Measurements from ENCODE around the gene FAM107B. TPM values are rescaled to one million over a fixed set of nuclear protein-coding genes. Genes with fewer than 3 reads are reported as not detected.

Gene FAM107B
- total RNA-seq, 1 donor from 2014 or later: 39.0 TPM

DNA sequence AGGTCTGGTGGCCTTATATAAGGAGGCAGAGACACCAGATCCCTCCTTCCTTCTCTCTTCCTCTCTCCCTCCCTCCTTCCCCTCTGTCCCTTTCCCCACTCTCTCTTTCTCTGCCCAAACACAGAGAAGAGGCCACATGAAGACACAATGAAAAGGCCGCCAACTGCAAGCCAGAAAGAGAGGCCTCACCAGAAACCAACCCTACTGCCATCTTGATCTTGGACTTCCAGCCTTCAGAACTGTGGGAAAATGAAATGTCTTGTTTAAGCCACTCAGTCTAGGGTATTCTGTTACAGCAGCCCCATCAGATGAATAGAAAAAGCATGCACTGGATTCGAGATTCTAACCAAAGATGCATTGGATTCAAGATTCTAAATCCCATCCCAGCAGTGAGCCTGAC lies 168.1 kb downstream of the FAM107B start:
- no peak for DNase-seq (ENCODE audit: low read depth, low spot score)
- TF ChIP-seq, protein P1, sequence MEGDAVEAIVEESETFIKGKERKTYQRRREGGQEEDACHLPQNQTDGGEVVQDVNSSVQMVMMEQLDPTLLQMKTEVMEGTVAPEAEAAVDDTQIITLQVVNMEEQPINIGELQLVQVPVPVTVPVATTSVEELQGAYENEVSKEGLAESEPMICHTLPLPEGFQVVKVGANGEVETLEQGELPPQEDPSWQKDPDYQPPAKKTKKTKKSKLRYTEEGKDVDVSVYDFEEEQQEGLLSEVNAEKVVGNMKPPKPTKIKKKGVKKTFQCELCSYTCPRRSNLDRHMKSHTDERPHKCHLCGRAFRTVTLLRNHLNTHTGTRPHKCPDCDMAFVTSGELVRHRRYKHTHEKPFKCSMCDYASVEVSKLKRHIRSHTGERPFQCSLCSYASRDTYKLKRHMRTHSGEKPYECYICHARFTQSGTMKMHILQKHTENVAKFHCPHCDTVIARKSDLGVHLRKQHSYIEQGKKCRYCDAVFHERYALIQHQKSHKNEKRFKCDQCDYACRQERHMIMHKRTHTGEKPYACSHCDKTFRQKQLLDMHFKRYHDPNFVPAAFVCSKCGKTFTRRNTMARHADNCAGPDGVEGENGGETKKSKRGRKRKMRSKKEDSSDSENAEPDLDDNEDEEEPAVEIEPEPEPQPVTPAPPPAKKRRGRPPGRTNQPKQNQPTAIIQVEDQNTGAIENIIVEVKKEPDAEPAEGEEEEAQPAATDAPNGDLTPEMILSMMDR (conservative IDR thresholded peaks at IDR 0.05): no peak
- H3K4me3 Mint-ChIP-seq: peak overlapping the region; percentile 89
- no peaks in the 10 kb centered on the region for H3K9me3 Mint-ChIP-seq
- H3K27me3 Mint-ChIP-seq (ENCODE audit: low read depth): peaks cover 23% of the 10 kb centered on the region
- no peaks in the 10 kb centered on the region for H3K36me3 Mint-ChIP-seq (ENCODE audit: low read depth)
- no peak overlapping the region for H3K27ac Mint-ChIP-seq (ENCODE audit: unreplicated experiment)
- H3K4me1 Mint-ChIP-seq: peaks cover 28% of the 10 kb centered on the region

DNA sequence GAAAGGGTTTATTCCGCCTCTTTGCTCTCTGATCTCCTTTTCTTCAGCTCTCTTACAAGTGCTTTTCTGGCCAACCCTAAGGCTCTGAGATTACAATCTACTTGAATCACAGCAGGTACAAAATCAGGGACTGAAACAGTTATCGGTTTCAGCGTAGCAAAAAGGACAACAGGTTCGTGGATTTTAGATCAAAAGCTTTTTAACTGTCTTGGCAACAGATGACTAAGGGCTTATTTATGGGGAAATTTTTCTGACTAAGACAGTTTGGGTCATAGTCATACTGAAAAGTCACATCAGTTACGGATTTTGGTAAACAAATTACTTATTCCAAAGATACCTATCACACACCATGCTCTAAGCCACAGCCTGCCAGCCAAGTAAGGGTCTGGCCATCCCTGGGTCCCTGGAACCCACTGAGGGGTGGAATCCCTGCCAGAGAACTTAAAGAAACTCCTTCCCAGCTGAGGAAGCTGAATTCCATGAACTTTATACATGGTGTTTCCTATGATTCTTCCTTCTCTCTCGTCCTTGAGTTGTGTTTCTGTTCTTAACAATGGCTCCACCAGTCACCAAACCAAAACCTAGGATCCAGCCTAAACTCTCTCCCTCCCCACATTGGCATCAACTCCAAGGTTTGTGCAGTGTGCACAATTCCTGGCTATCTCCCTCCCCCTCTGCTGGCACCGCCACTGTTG lies 169.3 kb downstream of the FAM107B start:
- no peak for DNase-seq (ENCODE audit: low read depth, low spot score)
- Mint-ChIP-seq H3K36me3 (ENCODE audit: low read depth) (peaks cover 2% of the 10 kb centered on the region), H3K4me1 (peaks cover 35% of the 10 kb centered on the region), H3K4me3 (peak overlapping the region; percentile 89), H3K9me3 (no peaks in the 10 kb centered on the region), H3K27ac (ENCODE audit: unreplicated experiment) (no peak overlapping the region), H3K27me3 (ENCODE audit: low read depth) (peaks cover 23% of the 10 kb centered on the region)
- TF ChIP-seq, protein P1 (conservative IDR thresholded peaks at IDR 0.05): no peak

DNA sequence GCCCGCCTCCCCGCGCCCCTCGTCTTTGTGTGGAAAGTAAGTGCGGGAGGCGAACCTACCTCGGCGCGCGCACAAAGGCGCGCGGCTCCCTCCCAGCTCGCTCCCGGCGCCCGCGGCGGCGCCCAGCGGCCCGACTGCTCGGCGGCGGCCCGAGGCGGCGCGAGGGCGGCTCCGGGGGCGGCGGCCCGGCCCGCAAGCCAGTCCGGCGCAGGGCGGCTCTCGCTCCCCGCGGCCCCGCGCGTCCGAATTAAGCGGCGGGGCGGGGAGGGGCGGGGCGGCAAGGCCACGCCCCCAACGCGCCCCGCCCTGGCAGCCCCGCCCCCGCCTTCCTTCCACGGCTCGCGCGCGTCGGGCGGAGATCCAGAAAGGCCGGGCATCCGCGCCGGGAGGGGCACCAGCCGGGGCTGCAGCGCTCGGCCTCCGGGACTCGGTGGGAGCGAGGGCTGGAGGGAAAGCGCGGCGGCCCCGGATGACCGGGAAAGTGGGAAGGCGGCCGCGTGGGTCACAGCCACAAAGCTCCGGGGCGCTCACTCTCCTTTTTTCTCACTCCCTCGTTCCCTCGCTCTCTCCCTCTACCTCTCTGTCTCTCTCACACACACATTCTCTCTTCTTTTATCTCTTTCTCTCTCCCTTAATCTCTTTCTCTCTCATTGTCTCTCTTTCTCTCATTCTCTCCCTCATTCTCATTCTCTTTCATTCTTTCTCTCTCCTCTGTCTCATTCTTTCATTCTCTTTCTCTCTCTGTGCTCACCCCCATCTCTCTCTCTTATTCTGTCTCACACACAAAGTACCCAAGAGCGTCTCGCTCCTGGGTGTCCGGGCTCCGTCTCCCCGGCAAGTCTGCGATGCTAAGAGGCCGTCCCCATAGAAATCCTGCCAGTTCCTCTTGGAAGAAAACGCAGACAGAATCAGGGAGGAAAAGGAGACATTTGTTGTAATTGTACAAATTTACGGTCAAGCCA lies 170.2 kb downstream of the FAM107B start:
- Mint-ChIP-seq H3K27ac (ENCODE audit: unreplicated experiment) (peak overlapping the region; percentile 95), H3K9me3 (no peaks in the 10 kb centered on the region), H3K36me3 (ENCODE audit: low read depth) (peaks cover 5% of the 10 kb centered on the region), H3K4me3 (peak overlapping the region; percentile 89), H3K27me3 (ENCODE audit: low read depth) (peaks cover 23% of the 10 kb centered on the region), H3K4me1 (peaks cover 41% of the 10 kb centered on the region)
- TF ChIP-seq, protein P1 (conservative IDR thresholded peaks at IDR 0.05): no peak
- DNase-seq (ENCODE audit: low read depth, low spot score): peak; percentile 60

- H3K36me3 Mint-ChIP-seq (ENCODE audit: low read depth): peaks cover 5% of the 10 kb centered on the region
Measured at GRCh38 chr10:14603534-14604102, 171.1 kb downstream of the FAM107B start.

More at GRCh38 chr10:14603534-14604102, 171.1 kb downstream of the FAM107B start:
- peak; percentile 23 for DNase-seq (ENCODE audit: low read depth, low spot score)
- Mint-ChIP-seq H3K27ac (ENCODE audit: unreplicated experiment) (peak overlapping the region; percentile 97), H3K27me3 (ENCODE audit: low read depth) (peaks cover 23% of the 10 kb centered on the region), H3K9me3 (no peaks in the 10 kb centered on the region), H3K4me1 (peaks cover 41% of the 10 kb centered on the region), H3K4me3 (peak overlapping the region; percentile 99)
- TF ChIP-seq, protein P1 (conservative IDR thresholded peaks at IDR 0.05): no peak

Measured in neural crest cell (in vitro differentiated cells).